ENCODE results near the gene KCND3. TPM values are rescaled to one million over a fixed set of nuclear protein-coding genes. Genes with fewer than 3 reads are reported as not detected.

The KCND3 gene
- total and polyA plus RNA-seq, 2 donors (not counting 3 experiments of a cell fraction or from before 2014, with no cell fraction given), result 0.03 TPM; not detected in 1

GRCh38 chr1:111819566-111820263 is 169.8 kb downstream of the KCND3 start:
- CTCF ChIA-PET, result no interaction called here
- intact Hi-C loops (cut with micrococcal nuclease), result loop anchor here (1.0 kb wide), 1 partner anchor 13 kb away; no protein-coding TSS in a partner anchor
- no peak overlapping the region for H2AFZ ChIP-seq (ENCODE audit: low read depth, low read length)

More at GRCh38 chr1:111819566-111820263, 169.8 kb downstream of the KCND3 start:
- Histone ChIP-seq H3K9me3 (replicated peaks; ENCODE audit: control insufficient read depth, insufficient read depth, low read length) (no peaks in the 10 kb centered on the region), H3K4me1 (ENCODE audit: control insufficient read depth, extremely low read depth, insufficient read depth, low read length) (no peaks in the 10 kb centered on the region), H3K4me2 (ENCODE audit: insufficient read depth, low read length) (no peak overlapping the region), H3K27me3 (ENCODE audit: control insufficient read depth in 2 of 2, insufficient read depth in 2 of 2, low read length in 2 of 2) (peaks cover 2 to 3% of the 10 kb centered on the region in 2 experiments), H3K9me1 (replicated peaks; ENCODE audit: control insufficient read depth, extremely low read depth, insufficient read depth, low read length) (no peaks in the 10 kb centered on the region), H3K79me2 (ENCODE audit: control insufficient read depth, insufficient read depth, low read length) (no peaks in the 10 kb centered on the region), H3K27ac (ENCODE audit: insufficient read depth, low read depth, low read length) (no peak overlapping the region), H4K20me1 (replicated peaks; ENCODE audit: control insufficient read depth, extremely low read depth, insufficient read depth, low read length) (no peaks in the 10 kb centered on the region), H3K9ac (replicated peaks; ENCODE audit: extremely low read depth, insufficient read depth, low read length) (no peak overlapping the region), H3K36me3 (ENCODE audit: control insufficient read depth in 2 of 2, extremely low read depth in 1 of 2, insufficient read depth in 2 of 2, low read length in 2 of 2) (no peaks in the 10 kb centered on the region), H3K4me3 (replicated peaks in 1 of 3; ENCODE audit: insufficient read depth in 1 of 3, low read depth in 1 of 3, low read length in 3 of 3) (no peak overlapping the region)
- FAIRE-seq (no peak), DNase-seq (ENCODE audit: low read depth, low spot score) (no peak)
- BruUV-seq (replicated peaks), result no TSS peak
- dilution Hi-C loops (cut with MboI; ENCODE audit: extremely low pct_ligation_motif_present, low sequenced_read_pairs), result no loop called here
- POLR2A ChIA-PET, result no interaction called here
- TF ChIP-seq MAX (IDR thresholded peaks at IDR 0.05; ENCODE audit: insufficient read depth, insufficient read length) (no peak), JUN (IDR thresholded peaks at IDR 0.05; ENCODE audit: borderline replicate concordance, insufficient read depth, insufficient read length, low read depth) (no peak), CTCF (IDR thresholded peaks at IDR 0.05; ENCODE audit: extremely low read depth in 1 of 2, insufficient read depth in 1 of 2, low read depth in 1 of 2, low read length in 2 of 2) (no peak), EZH2 (IDR thresholded peaks at IDR 0.05; ENCODE audit: borderline replicate concordance, low read depth, low read length, severe bottlenecking) (no peak), POLR2A (IDR thresholded peaks at IDR 0.05; ENCODE audit: low read depth, low read length) (no peak), POLR2AphosphoS5 (IDR thresholded peaks at IDR 0.05; ENCODE audit: insufficient read depth, low read depth, low read length) (no peak), MYC (IDR thresholded peaks at IDR 0.05; ENCODE audit: low read depth, low read length) (no peak), GATA2 (IDR thresholded peaks at IDR 0.05; ENCODE audit: insufficient read depth, insufficient read length, low read depth, low read length) (no peak), FOS (IDR thresholded peaks at IDR 0.05; ENCODE audit: borderline replicate concordance, insufficient read depth, low read length) (no peak)

Data from endothelial cell of umbilical vein (primary cell).